DMS153 treated with DMSO at 0.1 percent for 48 hours (cell line): ENCODE results near the gene METTL6.
"Not testable (repeated sequence)": the region's sequence is repeated elsewhere in the genome, so short reads cannot be mapped to it uniquely, and the experiment has no call there.

Experiments
- DNase-seq: peaks from one replicate; lab custom pipeline; 2025; ENCODE audit not compliant: unreplicated experiment; lab: John Stamatoyannopoulos, UW

METTL6 gene

DNA sequence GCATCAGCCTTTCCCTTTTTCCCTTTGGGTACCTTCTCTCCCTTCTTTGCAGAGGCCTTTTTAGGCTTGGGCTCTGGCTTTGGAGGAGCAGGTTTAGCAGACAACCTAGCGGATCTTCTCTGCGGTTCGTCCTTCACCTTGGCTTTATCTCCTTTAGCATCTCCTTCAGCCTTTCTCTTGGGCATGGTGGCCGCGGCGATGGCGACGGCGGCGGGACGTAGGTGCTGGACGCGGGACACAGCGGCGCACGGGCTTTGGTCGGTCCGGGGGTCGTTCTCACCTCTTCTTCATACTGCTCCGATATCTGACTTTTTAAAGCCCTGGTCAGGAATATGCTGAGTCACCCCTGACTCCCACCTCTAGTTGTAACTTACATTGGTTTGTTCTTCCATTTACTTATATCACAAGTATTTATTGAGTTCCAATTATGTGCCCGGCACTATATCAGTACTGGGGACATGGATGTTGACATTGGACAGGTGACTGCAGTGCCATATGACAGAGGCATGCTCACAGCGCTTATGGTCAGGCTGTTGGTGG lies 51.8 kb downstream of the METTL6 start:
- DNase-seq: no peak

DNA sequence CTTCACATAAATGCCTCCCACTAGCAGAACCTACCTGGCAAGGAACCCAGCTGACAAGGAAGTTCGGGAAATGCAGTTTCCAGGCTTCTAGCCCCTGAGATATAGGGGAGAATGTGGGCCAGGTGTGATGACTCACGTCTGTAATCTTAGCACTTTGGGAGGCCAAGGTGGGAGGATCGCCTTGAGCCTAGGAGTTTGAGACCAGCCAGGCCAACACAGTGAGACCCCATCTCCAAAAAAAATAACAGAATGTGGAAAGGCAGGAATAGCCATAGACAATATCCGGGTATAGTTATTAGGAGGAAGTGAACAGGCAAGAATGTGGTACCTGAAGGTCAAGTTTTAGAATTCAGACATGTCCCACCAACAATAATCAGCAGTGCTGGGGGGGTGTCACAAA lies 54.4 kb downstream of the METTL6 start:
- DNase-seq: no peak

DNA sequence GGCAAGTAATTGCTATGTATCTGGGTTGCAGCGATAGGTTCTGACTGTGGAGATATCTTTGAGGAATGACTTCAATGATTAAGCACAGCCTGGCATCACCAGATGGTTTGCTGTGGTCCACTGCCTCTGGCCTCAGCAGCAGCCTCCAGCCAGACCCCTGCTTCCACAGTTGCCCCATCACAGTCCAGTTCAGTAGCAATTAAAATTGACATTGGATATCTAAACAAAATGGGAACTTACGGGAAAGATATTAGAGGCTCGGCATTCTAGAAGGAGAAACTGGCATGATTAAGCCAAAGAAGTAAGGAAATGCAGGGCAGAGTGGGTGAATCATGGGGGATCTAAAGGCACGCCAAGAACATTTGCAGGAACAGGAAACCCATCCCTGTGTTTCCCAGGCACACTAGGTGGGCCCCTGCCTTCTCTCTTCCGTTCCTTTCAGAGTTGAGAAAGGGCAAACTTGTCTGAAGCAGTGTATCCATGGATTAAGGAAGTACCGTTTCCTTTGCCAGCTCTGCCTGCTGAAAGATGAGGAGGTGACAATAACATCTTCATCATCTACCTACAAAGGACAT lies 58.7 kb downstream of the METTL6 start:
- no peak for DNase-seq

DNA sequence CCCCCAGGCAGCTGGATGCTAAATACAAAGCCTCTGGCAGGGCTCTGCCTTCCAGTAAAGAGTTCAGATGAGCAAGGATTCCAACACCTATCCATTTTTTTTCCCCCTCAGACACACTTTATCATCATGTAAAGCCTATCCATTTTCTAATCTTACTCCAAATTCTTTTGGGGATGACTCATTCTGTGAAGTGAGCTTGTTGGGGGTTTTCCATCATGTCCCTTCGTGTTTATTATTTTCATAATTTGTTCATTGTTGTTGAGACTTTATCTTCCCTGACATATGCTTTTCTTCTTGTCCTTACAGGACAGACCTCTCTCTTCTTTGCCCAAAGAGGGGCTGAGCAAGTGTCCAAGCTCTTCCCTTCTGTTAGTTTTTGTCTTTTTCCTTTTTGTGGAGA lies 60.3 kb downstream of the METTL6 start:
- DNase-seq: no peak

DNA sequence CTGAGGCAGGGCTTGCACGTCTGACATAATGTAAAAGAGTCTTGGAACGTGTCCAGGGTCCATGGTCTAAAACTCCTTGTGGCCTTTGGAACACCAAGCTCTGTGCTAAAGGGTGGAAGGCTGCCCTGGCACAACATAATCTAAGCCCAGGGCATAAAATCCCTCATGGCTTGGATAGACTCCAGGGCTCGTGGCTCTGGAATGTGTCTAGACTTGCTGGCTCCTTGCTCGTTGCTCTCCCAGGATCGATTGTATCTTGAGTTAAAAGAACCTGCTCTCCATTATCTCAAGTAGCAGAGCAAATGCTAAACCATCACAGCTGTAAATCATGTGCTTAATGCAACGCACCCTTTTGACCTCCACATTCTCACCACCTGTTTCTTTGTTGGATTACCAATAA lies 63.3 kb downstream of the METTL6 start:
- DNase-seq: not testable (repeated sequence)

DNA sequence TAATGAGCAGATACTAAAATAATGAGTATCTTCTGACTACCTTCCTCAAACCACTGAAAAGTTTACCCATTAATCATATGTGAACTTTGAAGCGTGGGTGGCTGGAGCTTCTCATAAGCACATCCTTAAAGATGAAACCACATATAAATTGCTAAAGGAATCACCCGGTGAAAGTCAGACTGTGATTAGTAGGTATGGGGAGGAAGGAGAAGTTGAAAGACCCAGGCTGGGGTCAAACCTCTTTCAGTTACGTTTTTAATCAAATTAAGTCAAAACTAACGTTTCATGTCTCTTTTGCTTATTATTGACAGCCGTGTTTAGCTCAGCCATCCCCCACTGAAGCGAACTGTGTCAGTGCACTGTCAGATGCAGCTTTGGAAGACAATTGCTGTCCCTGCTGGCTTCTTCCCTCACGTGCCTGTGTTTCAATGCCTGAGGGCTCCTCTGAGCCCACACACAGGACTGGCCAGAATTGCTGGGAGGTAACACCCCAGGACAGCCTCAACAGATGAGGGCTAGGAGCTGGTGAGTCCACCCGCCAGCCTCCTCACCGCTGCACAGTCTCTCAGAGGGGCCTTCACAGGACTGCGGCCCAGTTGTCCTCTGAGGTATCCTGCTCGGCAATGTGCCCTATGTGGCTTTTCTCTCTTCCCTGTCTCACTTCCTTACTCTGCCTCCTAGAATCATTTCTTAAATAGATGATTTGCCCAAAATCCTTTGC lies 65.7 kb downstream of the METTL6 start:
- DNase-seq: no peak

DNA sequence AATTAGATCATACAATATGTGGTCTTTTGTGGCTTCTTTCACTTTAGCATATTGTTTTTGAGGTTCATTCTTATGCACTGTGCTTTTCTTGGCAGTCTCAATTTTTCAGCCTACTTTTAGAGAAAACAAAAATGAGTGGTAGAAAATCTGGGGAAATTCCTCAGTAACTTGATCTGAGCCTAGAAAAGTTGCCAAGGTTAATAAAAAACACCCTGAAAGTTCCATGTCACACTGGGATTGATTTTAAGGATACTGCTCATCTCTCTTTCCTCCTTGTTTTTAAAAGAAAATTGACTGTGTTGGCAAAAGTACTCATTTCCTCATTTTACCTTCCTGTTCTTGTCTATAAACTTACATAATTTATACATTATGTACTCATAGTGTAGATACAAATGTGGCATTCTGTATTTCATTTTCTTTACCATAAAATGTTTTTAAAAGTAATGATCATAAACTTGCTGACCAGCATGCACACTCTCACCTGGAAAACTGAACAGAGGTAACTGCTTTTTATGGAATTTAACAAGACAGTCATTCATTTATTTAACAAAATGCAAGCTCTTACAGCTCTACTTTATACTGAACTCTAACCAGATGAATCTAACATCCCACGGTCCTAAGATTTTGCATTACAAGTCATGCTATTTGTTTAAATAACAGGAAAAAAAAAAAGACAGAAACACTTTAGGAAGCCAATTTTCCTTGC lies 66.4 kb downstream of the METTL6 start:
- no peak for DNase-seq
